Measurements from ENCODE around the gene CDK5. TPM values are rescaled to one million over a fixed set of nuclear protein-coding genes. Genes with fewer than 3 reads are reported as not detected.

CDK5 gene
- total and polyA plus RNA-seq, 9 of the 15 experiments (the other 6 are each of a cell fraction or from before 2014, with no cell fraction given), result 3.2 to 38.0 (median 27.5) TPM

GRCh38 chr7:151057989-151058780, 488 bp upstream of the CDK5 start (continued):
- TF ChIP-seq, protein P1, sequence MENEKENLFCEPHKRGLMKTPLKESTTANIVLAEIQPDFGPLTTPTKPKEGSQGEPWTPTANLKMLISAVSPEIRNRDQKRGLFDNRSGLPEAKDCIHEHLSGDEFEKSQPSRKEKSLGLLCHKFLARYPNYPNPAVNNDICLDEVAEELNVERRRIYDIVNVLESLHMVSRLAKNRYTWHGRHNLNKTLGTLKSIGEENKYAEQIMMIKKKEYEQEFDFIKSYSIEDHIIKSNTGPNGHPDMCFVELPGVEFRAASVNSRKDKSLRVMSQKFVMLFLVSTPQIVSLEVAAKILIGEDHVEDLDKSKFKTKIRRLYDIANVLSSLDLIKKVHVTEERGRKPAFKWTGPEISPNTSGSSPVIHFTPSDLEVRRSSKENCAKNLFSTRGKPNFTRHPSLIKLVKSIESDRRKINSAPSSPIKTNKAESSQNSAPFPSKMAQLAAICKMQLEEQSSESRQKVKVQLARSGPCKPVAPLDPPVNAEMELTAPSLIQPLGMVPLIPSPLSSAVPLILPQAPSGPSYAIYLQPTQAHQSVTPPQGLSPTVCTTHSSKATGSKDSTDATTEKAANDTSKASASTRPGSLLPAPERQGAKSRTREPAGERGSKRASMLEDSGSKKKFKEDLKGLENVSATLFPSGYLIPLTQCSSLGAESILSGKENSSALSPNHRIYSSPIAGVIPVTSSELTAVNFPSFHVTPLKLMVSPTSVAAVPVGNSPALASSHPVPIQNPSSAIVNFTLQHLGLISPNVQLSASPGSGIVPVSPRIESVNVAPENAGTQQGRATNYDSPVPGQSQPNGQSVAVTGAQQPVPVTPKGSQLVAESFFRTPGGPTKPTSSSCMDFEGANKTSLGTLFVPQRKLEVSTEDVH (IDR thresholded peaks at IDR 0.05; ENCODE audit: low read depth, partially characterized antibody), result peak; percentile 21
- TF ChIP-seq FOS (IDR thresholded peaks at IDR 0.05; ENCODE audit: extremely low read depth, insufficient read length) (no peak), ZNF175 (CRISPR knock-in tag; IDR thresholded peaks at IDR 0.05; ENCODE audit: low read depth) (peak; percentile 93), NFIC (IDR thresholded peaks at IDR 0.05) (peak; percentile 24; the same call in 1 of the 2 replicates), ZNF23 (CRISPR knock-in tag; IDR thresholded peaks at IDR 0.05) (no peak), CAMTA2 (CRISPR knock-in tag; conservative IDR thresholded peaks at IDR 0.05) (peak; percentile 87; the same call in 1 of the 2 replicates), ZNF780A (CRISPR knock-in tag; IDR thresholded peaks at IDR 0.05) (no peak), NFATC3 (IDR thresholded peaks at IDR 0.05) (no peak), ZNF197 (CRISPR knock-in tag; IDR thresholded peaks at IDR 0.05; ENCODE audit: low read depth) (peak; percentile 98), HNRNPL (IDR thresholded peaks at IDR 0.05; ENCODE audit: low read depth, low read length) (no peak), ELF2 (CRISPR knock-in tag; IDR thresholded peaks at IDR 0.05) (peak; percentile 20; the same call in 1 of the 2 replicates), YY1 (IDR thresholded peaks at IDR 0.05; ENCODE audit: borderline replicate concordance in 1 of 3, control insufficient read depth in 1 of 3, extremely low read depth in 1 of 3, insufficient read depth in 3 of 3, insufficient read length in 1 of 3, insufficient replicate concordance in 2 of 3, low read depth in 1 of 3, low read length in 2 of 3) (peak; percentile 6 to 87 (median 82)), ARID1B (IDR thresholded peaks at IDR 0.05) (peak; percentile 61; the same call in 1 of the 2 replicates), SRF (CRISPR knock-in tag; IDR thresholded peaks at IDR 0.05) (peak in 1 of 2 experiments; percentile 94; a peak in 2 of 4 replicates), GABPA (tag; conservative IDR thresholded peaks at IDR 0.05; ENCODE audit: low read depth) (no peak), ZBTB8A (IDR thresholded peaks at IDR 0.05; ENCODE audit: partially characterized antibody) (no peak), POU5F1 (IDR thresholded peaks at IDR 0.05; ENCODE audit: borderline replicate concordance, low read depth, low read length, partially characterized antibody) (peak; percentile 66), RBBP5 (IDR thresholded peaks at IDR 0.05; ENCODE audit: borderline replicate concordance, insufficient read depth, low read length, poor library complexity, severe bottlenecking) (no peak), FOXJ2 (tag; IDR thresholded peaks at IDR 0.05) (peak; percentile 85), NR1H2 (CRISPR knock-in tag; IDR thresholded peaks at IDR 0.05) (peak; percentile 91; the same call in 1 of the 2 replicates), ZNF717 (CRISPR knock-in tag; IDR thresholded peaks at IDR 0.05) (no peak), NR4A1 (CRISPR knock-in tag; IDR thresholded peaks at IDR 0.05) (peak; percentile 88; the same call in 1 of the 2 replicates), NR4A1 (tag; IDR thresholded peaks at IDR 0.05) (0 out of 2 replicates have a peak, but pooled peaks have one; percentile 54), FOXA3 (CRISPR knock-in tag; conservative IDR thresholded peaks at IDR 0.05 in 1 of 2, IDR thresholded peaks at IDR 0.05 in 1 of 2) (no peak), DACH1 (IDR thresholded peaks at IDR 0.05; ENCODE audit: partially characterized antibody) (peak; percentile 100), KAT7 (CRISPR knock-in tag; IDR thresholded peaks at IDR 0.05; ENCODE audit: borderline replicate concordance) (no peak), ZNF134 (CRISPR knock-in tag; conservative IDR thresholded peaks at IDR 0.05) (no peak)

Measured in K562 (cell line).